GM12872 (cell line): Measurements from ENCODE around the gene RASAL2.

Experiments used
- TF ChIP-seq, protein P1 (sequence below): IDR thresholded peaks from 3 replicates; pipeline ENCODE4 v1.5.1; 2011; ENCODE audit warnings: low read depth, mild to moderate bottlenecking, low read length, moderate library complexity; ENCODE audit not compliant: insufficient read depth

RASAL2 gene

GRCh38 chr1:178337091-178337706, 243.3 kb downstream of the RASAL2 start:
- TF ChIP-seq, protein P1, sequence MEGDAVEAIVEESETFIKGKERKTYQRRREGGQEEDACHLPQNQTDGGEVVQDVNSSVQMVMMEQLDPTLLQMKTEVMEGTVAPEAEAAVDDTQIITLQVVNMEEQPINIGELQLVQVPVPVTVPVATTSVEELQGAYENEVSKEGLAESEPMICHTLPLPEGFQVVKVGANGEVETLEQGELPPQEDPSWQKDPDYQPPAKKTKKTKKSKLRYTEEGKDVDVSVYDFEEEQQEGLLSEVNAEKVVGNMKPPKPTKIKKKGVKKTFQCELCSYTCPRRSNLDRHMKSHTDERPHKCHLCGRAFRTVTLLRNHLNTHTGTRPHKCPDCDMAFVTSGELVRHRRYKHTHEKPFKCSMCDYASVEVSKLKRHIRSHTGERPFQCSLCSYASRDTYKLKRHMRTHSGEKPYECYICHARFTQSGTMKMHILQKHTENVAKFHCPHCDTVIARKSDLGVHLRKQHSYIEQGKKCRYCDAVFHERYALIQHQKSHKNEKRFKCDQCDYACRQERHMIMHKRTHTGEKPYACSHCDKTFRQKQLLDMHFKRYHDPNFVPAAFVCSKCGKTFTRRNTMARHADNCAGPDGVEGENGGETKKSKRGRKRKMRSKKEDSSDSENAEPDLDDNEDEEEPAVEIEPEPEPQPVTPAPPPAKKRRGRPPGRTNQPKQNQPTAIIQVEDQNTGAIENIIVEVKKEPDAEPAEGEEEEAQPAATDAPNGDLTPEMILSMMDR, result no peak

GRCh38 chr1:178339834-178340233, 245.9 kb downstream of the RASAL2 start:
- TF ChIP-seq, protein P1, result no peak

DNA sequence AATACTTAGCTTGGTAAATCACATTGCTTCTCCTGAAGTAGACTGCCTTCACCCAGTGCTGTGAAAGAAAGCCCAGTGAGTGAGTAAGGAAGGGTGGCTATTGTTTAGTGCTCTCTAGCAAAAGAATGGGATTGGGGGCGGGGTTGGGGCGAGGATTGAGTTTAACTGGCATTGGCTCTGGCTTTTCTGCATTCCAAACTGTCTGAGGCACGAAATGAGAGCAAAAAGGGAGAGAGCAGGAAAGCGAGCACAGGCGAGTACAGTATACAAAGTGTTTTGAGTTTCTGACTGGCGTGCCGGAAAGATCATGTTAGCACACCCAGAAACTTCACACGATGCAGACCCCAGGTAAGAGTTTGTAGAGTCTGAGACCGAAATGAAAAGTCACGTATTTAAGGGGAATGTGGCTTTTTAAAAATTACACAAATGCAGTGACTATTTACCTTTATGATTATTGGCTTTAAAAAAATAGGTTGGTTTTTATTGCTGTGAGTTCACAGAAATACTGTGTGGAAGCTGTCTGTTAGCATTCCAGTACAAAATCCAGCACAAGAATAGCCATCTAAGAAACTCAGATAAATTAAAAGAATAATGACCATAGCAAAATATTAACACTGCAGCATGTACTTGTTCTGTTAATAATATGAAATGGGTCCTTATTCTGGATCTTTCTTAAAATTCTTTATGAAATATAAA, 247.5 kb downstream of the RASAL2 start:
- TF ChIP-seq, protein P1, result no peak

- TF ChIP-seq, protein P1, result no peak
These were observed 248.8 kb downstream of the RASAL2 start for GRCh38 chr1:178342745-178343144.

DNA sequence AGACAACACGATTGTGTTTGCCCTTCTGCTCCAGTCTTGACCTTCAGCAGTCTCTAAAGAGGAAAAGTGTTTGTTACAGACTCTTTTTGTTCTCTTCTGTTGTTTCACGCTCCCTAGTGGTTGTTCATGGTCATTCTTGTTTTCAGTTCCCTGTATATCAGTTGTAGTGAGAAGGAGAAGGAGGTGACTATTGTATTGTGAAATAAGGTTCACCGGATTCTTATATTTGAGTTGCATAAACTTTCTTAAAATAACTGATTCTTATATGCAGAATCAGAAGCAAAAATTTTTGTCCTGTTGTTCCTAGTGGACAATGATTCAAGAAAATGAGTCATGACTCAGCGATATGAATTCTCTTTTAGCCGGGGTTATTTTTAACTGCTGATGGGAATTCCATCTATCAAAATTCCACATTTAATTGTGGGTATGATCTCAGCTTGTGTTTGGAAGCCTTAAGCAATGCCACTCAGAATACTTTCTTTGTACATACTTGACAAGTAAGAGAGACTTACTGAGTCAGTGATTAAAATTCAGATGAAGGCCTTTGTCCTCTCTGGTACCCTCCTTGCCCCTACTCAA, 250.7 kb downstream of the RASAL2 start:
- TF ChIP-seq, protein P1, result peak; percentile 40; the same call in 2 of the 3 replicates

DNA sequence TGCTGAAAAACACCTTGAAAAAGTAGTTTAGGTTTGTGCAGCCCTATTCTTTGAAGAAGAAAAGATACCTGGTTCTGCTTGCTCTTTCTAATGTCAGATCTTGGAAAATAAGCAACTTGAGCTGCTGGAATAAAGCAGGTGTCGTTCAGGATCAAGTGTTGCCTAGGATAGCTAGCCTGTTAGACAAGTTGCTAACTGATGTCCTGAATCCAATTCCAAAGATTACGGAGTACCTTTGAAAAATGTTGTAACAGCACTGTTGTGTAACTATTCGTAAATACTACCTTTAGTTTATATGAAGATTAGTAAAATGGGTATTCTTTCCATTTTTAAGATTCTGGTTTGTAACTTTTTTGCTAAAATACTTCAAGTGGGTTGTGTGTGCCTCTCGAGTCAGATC, 251.3 kb downstream of the RASAL2 start:
- TF ChIP-seq, protein P1, result no peak

- TF ChIP-seq, protein P1, result no peak
These were observed 251.9 kb downstream of the RASAL2 start for GRCh38 chr1:178345807-178346206.
